ENCODE data around the gene GPR78. TPM values are rescaled to one million over a fixed set of nuclear protein-coding genes. Genes with fewer than 3 reads are reported as not detected.
A peak's percentile ranks its signal among the peaks of the same experiment; 100 is the strongest.

Gene GPR78, protein sequence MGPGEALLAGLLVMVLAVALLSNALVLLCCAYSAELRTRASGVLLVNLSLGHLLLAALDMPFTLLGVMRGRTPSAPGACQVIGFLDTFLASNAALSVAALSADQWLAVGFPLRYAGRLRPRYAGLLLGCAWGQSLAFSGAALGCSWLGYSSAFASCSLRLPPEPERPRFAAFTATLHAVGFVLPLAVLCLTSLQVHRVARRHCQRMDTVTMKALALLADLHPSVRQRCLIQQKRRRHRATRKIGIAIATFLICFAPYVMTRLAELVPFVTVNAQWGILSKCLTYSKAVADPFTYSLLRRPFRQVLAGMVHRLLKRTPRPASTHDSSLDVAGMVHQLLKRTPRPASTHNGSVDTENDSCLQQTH
- total RNA-seq = 0.58 TPM

DNA sequence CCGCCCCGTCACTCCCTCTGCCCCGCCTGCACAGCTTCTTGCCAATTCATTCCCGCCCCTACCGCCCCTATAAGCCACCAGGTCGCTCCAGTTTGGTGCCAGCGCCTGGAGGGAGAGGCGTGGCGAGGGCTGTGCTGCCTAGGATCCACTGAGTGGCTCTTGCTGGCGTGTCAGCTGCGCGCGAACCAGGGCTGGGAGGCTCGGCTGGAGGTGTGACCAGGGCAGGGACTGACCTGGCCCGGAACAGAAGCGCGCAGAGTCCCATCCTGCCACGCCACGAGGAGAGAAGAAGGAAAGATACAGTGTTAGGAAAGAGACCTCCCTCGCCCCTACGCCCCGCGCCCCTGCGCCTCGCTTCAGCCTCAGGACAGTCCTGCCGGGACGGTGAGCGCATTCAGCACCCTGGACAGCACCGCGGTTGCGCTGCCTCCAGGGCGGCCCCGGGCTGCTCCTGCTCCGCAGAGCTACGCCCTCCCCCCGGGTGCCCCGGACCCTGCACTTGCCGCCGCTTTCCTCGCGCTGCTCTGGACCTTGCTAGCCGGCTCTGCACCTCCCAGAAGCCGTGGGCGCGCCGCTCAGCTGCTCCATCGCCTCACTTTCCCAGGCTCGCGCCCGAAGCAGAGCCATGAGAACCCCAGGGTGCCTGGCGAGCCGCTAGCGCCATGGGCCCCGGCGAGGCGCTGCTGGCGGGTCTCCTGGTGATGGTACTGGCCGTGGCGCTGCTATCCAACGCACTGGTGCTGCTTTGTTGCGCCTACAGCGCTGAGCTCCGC is at the start of gene GPR78:
Gene GPR78, plus strand, starts transcription at position 72 of the 773 bp plus-strand sequence. Its CDS starts 591 bp downstream, at position 663.
- intact Hi-C loops (cut with DNase I) = loop anchor here (10.0 kb wide), 1 partner anchor 516 kb away; no protein-coding TSS in a partner anchor
- peak; percentile 77 for ATAC-seq
- peak; percentile 69 for DNase-seq (ENCODE audit: low spot score)

DNA sequence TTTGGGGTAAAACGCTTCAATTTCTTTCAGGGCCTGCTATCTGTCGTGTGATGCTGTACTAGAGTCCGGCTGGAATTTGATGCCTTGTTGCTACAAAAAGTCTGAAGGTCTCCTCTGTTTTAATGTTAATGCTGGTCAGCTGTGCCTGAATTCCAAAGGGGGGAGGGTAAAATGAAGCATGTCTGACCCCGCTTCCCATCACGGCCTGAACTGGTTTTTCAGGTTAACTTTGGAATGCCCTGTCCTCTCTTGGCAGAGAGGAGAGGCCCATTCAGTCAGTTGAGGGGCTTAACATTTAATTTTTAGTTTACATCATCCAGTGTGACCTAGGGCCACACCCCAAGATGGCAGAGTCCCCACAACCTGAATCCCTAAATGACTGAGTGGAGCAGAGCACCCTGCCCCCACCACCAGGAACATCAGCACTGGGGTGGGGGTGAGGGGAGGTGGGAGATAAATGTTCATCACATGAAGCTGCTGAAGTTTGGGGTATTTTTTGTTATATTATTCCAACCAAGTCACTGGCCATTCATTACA is 47.9 kb upstream of the GPR78 start:
- DNase-seq (ENCODE audit: low spot score) (no peak), ATAC-seq (no peak)
- intact Hi-C loops (cut with DNase I) = no loop called here

DNA sequence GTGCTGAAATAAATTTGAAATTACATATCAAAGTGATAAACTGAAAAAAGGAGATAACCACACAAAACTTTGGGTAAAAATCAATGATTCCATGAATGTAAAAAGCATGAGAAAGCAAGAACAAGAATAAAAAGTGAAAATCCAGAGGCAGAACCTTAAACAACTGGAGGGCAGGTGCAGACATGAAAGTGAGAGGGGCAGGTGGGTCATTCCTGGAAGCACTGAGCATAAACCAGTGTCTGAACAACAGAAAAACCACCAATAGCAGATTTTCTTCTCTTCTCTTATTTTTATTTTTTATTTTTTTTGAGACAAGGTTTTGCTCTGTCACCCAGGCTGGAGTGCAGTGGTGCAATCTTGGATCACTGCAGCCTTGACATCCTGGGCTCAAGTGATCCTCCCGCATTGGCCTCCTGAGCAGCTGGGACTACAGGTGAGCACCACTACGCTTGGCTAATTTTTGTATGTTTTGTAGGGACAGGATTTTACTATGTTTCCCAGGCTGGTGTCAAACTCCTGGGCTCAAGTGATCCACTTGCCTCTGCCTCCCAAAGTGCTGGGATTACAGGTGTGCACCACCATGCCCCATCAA is 46.8 kb upstream of the GPR78 start:
- intact Hi-C loops (cut with DNase I) = no loop called here
- ATAC-seq = no peak
- no peak for DNase-seq (ENCODE audit: low spot score)

DNA sequence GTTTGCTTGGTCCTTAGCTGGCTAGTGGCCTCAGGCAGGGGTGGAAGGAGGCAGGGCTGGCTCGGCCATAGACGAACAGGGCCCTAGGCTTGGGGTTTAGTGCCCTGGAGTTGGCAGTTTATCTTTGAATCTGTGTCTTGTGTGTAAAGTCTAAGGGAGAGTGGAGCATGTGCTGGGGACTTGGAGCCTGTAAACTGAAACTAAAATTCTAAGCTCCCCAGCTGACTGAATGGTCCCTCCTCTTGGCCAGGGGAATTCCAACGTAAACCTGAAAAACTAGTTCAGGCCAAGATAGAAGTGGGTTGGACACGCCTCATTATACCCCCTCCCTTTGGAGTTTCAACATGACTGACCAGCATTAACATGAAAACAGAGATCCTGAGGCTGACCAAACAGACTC is 46.1 kb upstream of the GPR78 start:
- ATAC-seq = no peak
- intact Hi-C loops (cut with DNase I) = no loop called here
- no peak for DNase-seq (ENCODE audit: low spot score)

GRCh38 chr4:8534611-8535010 is 45.6 kb upstream of the GPR78 start:
- intact Hi-C loops (cut with DNase I) = no loop called here
- no peak for DNase-seq (ENCODE audit: low spot score)

DNA sequence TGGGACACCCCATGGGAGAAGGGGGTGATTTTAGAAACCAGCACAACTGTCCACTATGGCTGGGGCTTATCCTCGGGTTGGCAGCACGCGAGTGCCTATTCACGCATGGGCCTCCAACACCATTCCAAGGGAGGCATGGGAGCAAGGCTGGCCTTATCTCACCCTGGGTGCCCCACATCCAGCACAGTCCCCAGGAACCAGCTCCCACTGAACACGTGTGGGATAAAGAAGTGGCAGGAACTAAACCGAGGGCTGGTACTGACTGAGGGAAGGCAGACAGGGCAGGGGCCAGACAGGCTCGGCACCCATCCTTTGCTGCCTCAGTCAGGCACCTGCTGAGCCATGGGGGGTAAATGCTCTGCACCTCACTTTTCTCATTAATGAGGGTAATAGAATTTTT is 43.7 kb upstream of the GPR78 start:
- no peak for ATAC-seq
- intact Hi-C loops (cut with DNase I) = no loop called here
- no peak for DNase-seq (ENCODE audit: low spot score)

More at GRCh38 chr4:8534611-8535010, 45.6 kb upstream of the GPR78 start:
- ATAC-seq = no peak

GRCh38 chr4:8537041-8537461 is 43.1 kb upstream of the GPR78 start:
- intact Hi-C loops (cut with DNase I) = no loop called here
- ATAC-seq (peak; percentile 79), DNase-seq (ENCODE audit: low spot score) (peak; percentile 75)

- DNase-seq (ENCODE audit: low spot score) = no peak
- intact Hi-C loops (cut with DNase I) = no loop called here
- no peak for ATAC-seq
Measured at GRCh38 chr4:8538076-8538702, 42.0 kb upstream of the GPR78 start.

DNA sequence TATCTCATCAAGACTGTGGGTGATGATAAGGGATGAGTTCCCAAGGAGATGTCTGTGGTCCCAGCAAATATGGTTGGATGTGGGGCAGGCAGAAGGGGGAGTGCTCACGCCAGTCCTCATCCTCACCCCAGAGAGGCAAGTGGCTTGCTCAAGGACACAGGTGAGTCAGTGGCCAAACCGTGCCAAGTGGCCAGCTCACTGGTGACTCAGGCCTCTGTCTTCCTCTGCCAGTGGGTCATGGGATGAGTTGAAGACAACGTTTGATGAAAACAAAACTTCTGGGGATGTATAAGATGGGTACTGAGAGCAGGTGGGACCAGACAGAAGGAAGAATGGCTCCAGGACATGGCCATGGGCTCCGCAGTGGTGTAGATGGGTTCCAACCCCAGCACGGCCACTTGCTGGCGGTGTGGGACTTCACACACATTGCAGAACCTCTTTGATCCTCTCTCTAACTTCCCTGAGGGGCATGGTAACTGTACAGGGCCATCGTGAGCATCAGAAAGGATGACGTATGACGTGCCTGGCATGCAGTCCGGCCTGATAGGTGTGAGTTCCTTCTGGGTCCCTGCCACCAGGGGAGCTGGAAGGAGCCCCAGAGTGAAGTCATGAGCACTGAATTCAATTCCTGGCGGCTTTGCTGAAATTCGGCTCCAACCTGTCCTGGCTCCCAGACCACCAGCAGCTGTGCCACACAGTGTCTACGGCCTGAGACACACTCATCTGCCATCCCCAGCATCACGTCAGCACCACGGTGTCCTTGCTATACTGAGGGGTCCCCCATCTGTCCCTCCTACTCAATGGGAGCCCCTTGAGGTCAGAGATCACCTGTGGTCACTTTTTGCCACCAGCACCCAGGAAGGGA is 41.3 kb upstream of the GPR78 start:
- intact Hi-C loops (cut with DNase I) = no loop called here
- no peak for ATAC-seq
- peak; percentile 47 for DNase-seq (ENCODE audit: low spot score)

DNA sequence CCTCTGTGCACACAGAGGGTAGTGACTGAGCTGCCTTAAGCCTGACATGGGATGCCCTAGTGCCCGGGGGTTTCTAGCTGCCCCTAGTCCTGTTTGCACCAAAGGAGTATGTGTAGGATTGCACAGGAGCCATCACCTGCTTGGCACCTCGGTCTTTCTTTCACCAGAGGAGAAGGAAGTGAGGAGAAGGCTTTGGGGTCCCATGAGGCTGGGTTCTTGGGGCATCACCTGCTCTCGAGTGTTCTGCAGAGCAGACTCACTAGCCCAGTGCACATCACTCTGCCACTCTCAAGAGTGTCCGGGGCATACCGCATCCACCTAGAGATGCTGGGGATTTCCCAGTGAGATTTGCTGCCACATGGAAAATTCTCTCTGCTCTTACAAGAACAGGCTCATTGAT is 40.5 kb upstream of the GPR78 start:
- ATAC-seq (no peak), DNase-seq (ENCODE audit: low spot score) (no peak)
- intact Hi-C loops (cut with DNase I) = no loop called here

DNA sequence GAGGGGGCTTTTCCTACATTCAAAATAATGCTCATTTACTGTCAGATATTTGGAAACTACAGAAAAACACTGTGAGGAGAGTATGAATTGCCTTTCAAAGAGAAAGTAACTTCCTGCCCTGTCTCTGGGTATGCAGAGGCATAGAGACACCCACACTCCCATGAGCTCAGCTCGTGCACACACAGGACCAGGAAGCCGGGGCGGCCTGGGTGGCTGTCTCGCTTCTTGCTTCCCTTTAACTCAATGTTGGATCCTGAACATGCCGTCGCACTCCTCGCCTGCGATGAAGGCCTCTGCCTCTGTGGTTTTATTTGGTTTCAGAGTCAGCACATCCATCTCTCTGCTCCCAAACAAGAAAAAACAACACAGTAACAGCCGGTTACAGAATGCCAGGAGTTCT is 40.1 kb upstream of the GPR78 start:
- no peak for DNase-seq (ENCODE audit: low spot score)
- intact Hi-C loops (cut with DNase I) = no loop called here
- ATAC-seq = no peak

GRCh38 chr4:8540586-8540985 is 39.6 kb upstream of the GPR78 start:
- intact Hi-C loops (cut with DNase I) = no loop called here
- DNase-seq (ENCODE audit: low spot score) = no peak
- no peak for ATAC-seq

DNA sequence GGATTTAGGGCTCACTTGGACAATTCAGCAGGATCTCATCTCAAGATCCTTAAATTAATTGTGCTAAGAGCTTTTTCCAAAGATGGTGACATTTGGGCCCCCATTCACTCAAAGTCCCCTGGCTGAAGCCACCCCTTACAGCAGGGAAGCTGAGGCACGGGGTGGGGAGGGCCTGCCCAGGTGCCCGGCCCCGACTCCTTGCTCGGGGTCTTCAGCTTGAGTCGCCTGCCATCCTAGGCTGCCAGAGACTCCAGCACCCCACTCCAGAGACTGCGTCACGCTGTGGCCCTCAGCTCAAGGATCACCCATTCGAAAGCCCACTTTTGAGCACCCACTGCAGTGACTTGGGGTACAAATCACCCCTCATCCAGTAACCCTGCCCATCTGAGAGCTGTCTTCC is 39.2 kb upstream of the GPR78 start:
- intact Hi-C loops (cut with DNase I) = no loop called here
- no peak for ATAC-seq
- DNase-seq (ENCODE audit: low spot score) = no peak

GRCh38 chr4:8541981-8542715 is 38.0 kb upstream of the GPR78 start:
- intact Hi-C loops (cut with DNase I) = no loop called here
- no peak for DNase-seq (ENCODE audit: low spot score)
- no peak for ATAC-seq

DNA sequence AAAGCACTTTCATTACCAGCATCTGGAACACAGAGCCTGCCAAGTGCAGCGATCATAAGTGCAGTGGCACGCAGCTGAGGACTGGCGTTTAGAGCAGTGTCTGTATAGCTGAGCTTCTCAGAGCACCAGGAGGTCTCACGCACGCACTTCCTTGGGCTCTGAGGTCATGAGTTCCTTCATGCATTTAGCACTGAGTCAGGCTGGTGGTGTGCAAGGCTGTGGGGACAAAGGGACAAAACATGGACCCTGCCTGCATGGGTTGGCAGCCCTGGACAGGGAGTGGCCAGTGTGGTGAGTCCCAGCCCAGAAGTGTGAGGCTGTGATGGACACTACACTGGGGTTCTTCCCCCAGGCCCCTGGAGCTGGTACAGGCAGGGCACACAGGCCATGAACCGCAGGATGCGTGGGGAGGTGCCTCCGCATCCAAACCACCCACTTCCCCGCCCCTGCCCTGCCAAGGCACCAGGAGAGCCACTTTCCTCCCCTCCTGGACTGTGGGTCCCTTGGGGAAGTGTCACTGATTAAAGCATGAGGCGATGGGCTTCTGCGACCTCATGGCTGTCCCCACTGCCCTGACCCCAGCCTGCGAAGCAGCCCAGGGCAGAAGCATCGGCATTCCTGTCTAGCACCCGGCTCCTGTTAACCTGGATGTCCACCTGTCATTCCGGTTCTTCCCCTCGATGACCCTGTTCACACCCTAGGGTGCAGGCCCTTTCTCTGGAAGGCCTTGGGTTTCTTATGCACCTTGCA is 37.2 kb upstream of the GPR78 start:
- ATAC-seq (no peak), DNase-seq (ENCODE audit: low spot score) (no peak)
- intact Hi-C loops (cut with DNase I) = no loop called here

DNA sequence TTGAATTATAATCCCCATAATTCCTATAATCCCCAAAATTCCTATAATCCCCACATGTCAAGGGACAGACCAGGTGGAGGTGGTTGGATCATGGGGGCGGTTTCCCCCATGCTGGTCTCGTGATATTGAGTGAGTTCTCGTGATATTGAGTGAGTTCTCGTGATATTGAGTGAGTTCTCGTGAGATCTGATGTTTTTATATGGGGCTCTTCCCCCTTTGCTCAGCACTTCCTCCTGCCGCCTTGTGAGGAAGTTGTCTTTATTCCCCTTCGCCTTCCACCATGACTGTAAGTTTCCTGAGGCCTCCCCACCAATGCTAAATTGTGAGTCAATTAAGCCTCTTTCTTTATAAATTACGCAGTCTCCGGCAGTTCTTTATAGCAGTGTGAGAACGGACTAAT is 36.6 kb upstream of the GPR78 start:
- DNase-seq (ENCODE audit: low spot score) (no peak), ATAC-seq (no peak)
- intact Hi-C loops (cut with DNase I) = loop anchor here (1.0 kb wide), 1 partner anchor 36 kb away; no protein-coding TSS in a partner anchor

GRCh38 chr4:8544282-8544681 is 35.9 kb upstream of the GPR78 start:
- intact Hi-C loops (cut with DNase I) = loop anchor here (1.0 kb wide), 1 partner anchor 35 kb away; no protein-coding TSS in a partner anchor
- DNase-seq (ENCODE audit: low spot score) (no peak), ATAC-seq (no peak)
